MM.1S (cell line): ENCODE results near the gene LTB.

ENCODE experiments used
- DNase-seq: peaks from one replicate; pipeline ENCODE4 v3.0.0-alpha.2; 2015
- H2AFZ ChIP-seq: fragments of 300-600 bp; sonication (generic); 2 replicates; pipeline ENCODE4 v1.6.0; 2016; ENCODE audit warnings: antibody characterized with exemption, low read length
- H3F3A ChIP-seq: fragments of 300-600 bp; sonication (generic); 2 replicates; pipeline ENCODE4 v1.6.1; 2016; ENCODE audit warnings: mild to moderate bottlenecking, antibody characterized with exemption, low read length, moderate library complexity, mixed read lengths; ENCODE audit not compliant: insufficient read depth
- H3K27ac ChIP-seq: fragments of 300-600 bp; sonication (generic); 2 replicates; pipeline ENCODE4 v1.5.1; 2016; ENCODE audit warnings: mild to moderate bottlenecking, low read length
- H3K27me3 ChIP-seq: fragments of 300-600 bp; sonication (generic); replicated peaks from 2 replicates; pipeline ENCODE4 v1.6.0; 2016; ENCODE audit warnings: low read length; ENCODE audit not compliant: insufficient read depth
- H3K36me3 ChIP-seq: fragments of 300-600 bp; sonication (generic); replicated peaks from 2 replicates; pipeline ENCODE4 v1.6.1; 2016; ENCODE audit warnings: mild to moderate bottlenecking, low read length, mixed read lengths; ENCODE audit not compliant: insufficient read depth
- H3K4me1 ChIP-seq: fragments of 300-600 bp; sonication (generic); 2 replicates; pipeline ENCODE4 v1.6.1; 2016; ENCODE audit warnings: low read length, mixed read lengths
- H3K4me2 ChIP-seq: fragments of 300-600 bp; sonication (generic); 2 replicates; pipeline ENCODE4 v1.6.0; 2016; ENCODE audit warnings: low read depth, low read length
- H3K4me3 ChIP-seq: fragments of 300-600 bp; sonication (generic); 2 replicates; pipeline ENCODE4 v1.5.1; 2016; ENCODE audit warnings: low read length, mixed read lengths
- H3K79me2 ChIP-seq: fragments of 300-600 bp; sonication (generic); 2 replicates; pipeline ENCODE4 v1.6.1; 2016; ENCODE audit warnings: mixed run types, low read length, mixed read lengths
- H3K9ac ChIP-seq: fragments of 300-600 bp; sonication (generic); 2 replicates; pipeline ENCODE4 v1.6.1; 2016; ENCODE audit warnings: low read length, mixed read lengths
- H3K9me2 ChIP-seq: fragments of 300-600 bp; sonication (generic); replicated peaks from 2 replicates; pipeline ENCODE4 v1.6.1; 2016; ENCODE audit warnings: mild to moderate bottlenecking, low read length, mixed read lengths; ENCODE audit not compliant: insufficient read depth
- H3K9me3 ChIP-seq: fragments of 300-600 bp; sonication (generic); replicated peaks from 2 replicates; pipeline ENCODE4 v1.6.1; 2016; ENCODE audit warnings: mild to moderate bottlenecking, low read length, mixed read lengths; ENCODE audit not compliant: insufficient read depth
- H4K20me1 ChIP-seq: fragments of 300-600 bp; sonication (generic); 2 replicates; pipeline ENCODE4 v1.6.1; 2016; ENCODE audit warnings: mild to moderate bottlenecking, low read length, moderate library complexity, mixed read lengths; ENCODE audit not compliant: insufficient read depth
- CTCF ChIP-seq: fragments of 300-600 bp; sonication (generic); IDR thresholded peaks from 2 replicates; pipeline ENCODE4 v1.5.1; 2016; ENCODE audit warnings: antibody characterized with exemption, low read length, mixed read lengths
- EZH2 ChIP-seq: fragments of 300-600 bp; sonication (generic); optimal IDR thresholded peaks from 2 replicates; pipeline ENCODE3; 2017; ENCODE audit warnings: low read depth, mild to moderate bottlenecking, antibody characterized with exemption, low read length, mixed read lengths
- EZH2phosphoT487 ChIP-seq: fragments of 300-600 bp; sonication (generic); IDR thresholded peaks from 2 replicates; pipeline ENCODE4 v1.6.1; 2018; ENCODE audit warnings: antibody characterized with exemption, low read length

Gene LTB

GRCh38 chr6:31614684-31615578 is 32.7 kb upstream of the LTB start, which contains the start of gene AIF1:
TSS of gene AIF1 (plus strand) at chr6:31615234. CDS start at chr6:31615330, 96 bp downstream.
- no peaks in the 10 kb centered on the region for H4K20me1 ChIP-seq
- TF ChIP-seq EZH2phosphoT487 (no peak), EZH2 (no peak), CTCF (no peak)
- peaks cover 10% of the 10 kb centered on the region for H3K4me1 ChIP-seq
- no peaks in the 10 kb centered on the region for H3K27me3 ChIP-seq
- H3K9me2 ChIP-seq, result no peaks in the 10 kb centered on the region
- DNase-seq, result no peak
- H3K27ac ChIP-seq, result peak within 1 kb of the TSS; percentile 35; the same call in 1 of the 2 replicates
- H3K4me2 ChIP-seq, result peak within 1 kb of the TSS; percentile 39
- H3K4me3 ChIP-seq, result no peak within 1 kb of the TSS; the same call in 1 of the 2 replicates
- peak within 1 kb of the TSS; percentile 7; the same call in 1 of the 2 replicates for H3K9ac ChIP-seq
- peaks cover 10% of the 10 kb centered on the region; the same call in 1 of the 2 replicates for H3F3A ChIP-seq
- H3K36me3 ChIP-seq, result no peaks in the 10 kb centered on the region
- H3K9me3 ChIP-seq, result no peaks in the 10 kb centered on the region
- H3K79me2 ChIP-seq, result no peaks in the 10 kb centered on the region
- peak within 1 kb of the TSS; percentile 50; the same call in 1 of the 2 replicates for H2AFZ ChIP-seq

- Histone ChIP-seq H3K27me3 (no peaks in the 10 kb centered on the region), H3F3A (peaks cover 6% of the 10 kb centered on the region; the same call in 1 of the 2 replicates), H3K9ac (peak overlapping the region; percentile 7; the same call in 1 of the 2 replicates), H3K27ac (peak overlapping the region; percentile 35; the same call in 1 of the 2 replicates), H3K4me2 (peak overlapping the region; percentile 39; the same call in 1 of the 2 replicates), H3K4me1 (peaks cover 10% of the 10 kb centered on the region), H3K9me3 (no peaks in the 10 kb centered on the region), H4K20me1 (no peaks in the 10 kb centered on the region), H3K79me2 (no peaks in the 10 kb centered on the region), H3K4me3 (no peak overlapping the region; the same call in 1 of the 2 replicates), H2AFZ (peak overlapping the region; percentile 50; the same call in 1 of the 2 replicates), H3K36me3 (no peaks in the 10 kb centered on the region), H3K9me2 (no peaks in the 10 kb centered on the region)
- TF ChIP-seq CTCF (no peak), EZH2phosphoT487 (no peak), EZH2 (no peak)
- peak; percentile 44 for DNase-seq
Measured at GRCh38 chr6:31614075-31614619, 31.9 kb upstream of the LTB start.

GRCh38 chr6:31610968-31611367 is 28.7 kb upstream of the LTB start:
- Histone ChIP-seq H3K27me3 (no peaks in the 10 kb centered on the region), H3K36me3 (no peaks in the 10 kb centered on the region), H3K4me2 (no peak overlapping the region), H3K79me2 (no peaks in the 10 kb centered on the region), H3K9ac (no peak overlapping the region), H2AFZ (no peak overlapping the region), H3F3A (peaks cover 6% of the 10 kb centered on the region; the same call in 1 of the 2 replicates), H3K9me2 (no peaks in the 10 kb centered on the region), H3K9me3 (no peaks in the 10 kb centered on the region), H4K20me1 (no peaks in the 10 kb centered on the region), H3K27ac (no peak overlapping the region), H3K4me3 (no peak overlapping the region), H3K4me1 (peaks cover 10% of the 10 kb centered on the region)
- no peak for DNase-seq
- TF ChIP-seq EZH2, result no peak
- TF ChIP-seq EZH2phosphoT487, result no peak
- no peak for TF ChIP-seq CTCF
